WI38 (cell line): Measurements from ENCODE around the gene MAP7D3.

Experiments used
- H3K4me3 ChIP-seq: 2 replicates; pipeline ENCODE4 v1.5.1; 2011; ENCODE audit warnings: low read depth, mild to moderate bottlenecking, control low read depth, low read length
- CTCF ChIP-seq: IDR thresholded peaks from 2 replicates; pipeline ENCODE4 v1.5.1; 2012; ENCODE audit warnings: low read depth, mild to moderate bottlenecking, control low read depth, low read length

MAP7D3 gene

GRCh38 chrX:136166221-136166855, 84.9 kb downstream of the MAP7D3 start:
- H3K4me3 ChIP-seq = no peak overlapping the region
- peak; percentile 44 for TF ChIP-seq CTCF

- no peak overlapping the region for H3K4me3 ChIP-seq
- no peak for TF ChIP-seq CTCF
Observed at GRCh38 chrX:136165406-136165805, 85.8 kb downstream of the MAP7D3 start.

GRCh38 chrX:136163689-136164088, 87.5 kb downstream of the MAP7D3 start:
- H3K4me3 ChIP-seq = no peak overlapping the region
- no peak for TF ChIP-seq CTCF
